ENCODE measurements around the gene ADAP2.
"Not testable (repeated sequence)": the region's sequence is repeated elsewhere in the genome, so short reads cannot be mapped to it uniquely, and the experiment has no call there.

Gene ADAP2

DNA sequence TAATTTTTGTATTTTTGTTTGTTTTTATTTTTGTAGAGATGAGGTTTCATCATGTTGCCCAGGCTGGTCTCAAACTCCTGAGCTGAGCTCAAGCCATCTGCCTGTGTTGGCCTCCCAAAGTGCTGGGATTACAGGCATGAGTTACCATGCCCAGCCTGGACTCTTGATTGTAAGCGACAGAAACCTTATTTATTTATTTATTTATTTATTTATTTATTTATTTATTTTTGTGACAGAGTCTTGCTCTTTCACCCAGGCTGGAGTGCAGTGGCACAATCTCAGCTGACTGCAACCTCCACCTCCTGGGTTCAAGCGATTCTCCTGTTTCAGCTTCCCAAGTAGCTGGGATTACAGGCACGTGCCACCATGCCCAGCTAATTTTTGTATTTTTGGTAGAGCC lies 8.1 kb downstream of the ADAP2 start:
- DNase-seq (ENCODE audit: low read depth, low spot score) = not testable (repeated sequence)

DNA sequence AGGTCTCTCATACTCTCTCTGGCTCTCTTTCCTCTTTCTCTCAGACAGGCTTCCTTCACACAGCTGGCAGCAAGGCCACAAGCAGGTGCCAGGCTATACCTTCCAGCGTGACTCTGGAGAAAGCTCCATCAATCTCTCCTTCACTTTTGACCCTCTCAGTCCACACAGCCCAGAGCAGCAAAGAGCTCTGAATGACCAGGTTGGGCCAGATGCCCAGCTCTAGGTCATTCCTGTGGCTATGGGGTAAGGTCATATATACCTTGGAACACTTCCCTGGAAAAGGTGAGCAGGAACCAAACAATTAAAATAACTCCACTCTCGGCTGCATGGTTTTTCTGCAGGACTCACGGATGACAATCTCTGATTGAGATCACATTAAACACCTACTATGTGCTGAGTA lies 8.8 kb downstream of the ADAP2 start:
- no peak for DNase-seq (ENCODE audit: low read depth, low spot score)

DNA sequence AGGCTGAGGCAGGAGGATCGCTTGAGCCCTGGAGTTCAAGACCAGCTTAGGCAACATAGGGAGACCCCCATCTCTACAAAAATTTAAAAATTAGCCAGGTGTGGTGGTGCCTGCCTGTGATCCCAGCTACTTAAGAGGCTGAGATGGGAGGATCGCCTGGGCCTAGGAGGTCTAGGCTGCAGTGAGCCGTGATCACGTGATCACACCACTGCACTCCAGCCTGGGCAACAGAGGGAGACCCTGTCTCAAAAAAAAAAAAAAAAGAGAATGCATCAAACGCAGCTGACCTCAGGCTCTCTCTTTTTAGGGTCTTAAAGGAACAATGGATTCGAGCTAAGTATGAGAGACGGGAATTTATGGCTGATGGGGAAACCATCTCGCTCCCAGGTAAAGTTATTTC lies 9.8 kb downstream of the ADAP2 start:
- DNase-seq (ENCODE audit: low read depth, low spot score) = not testable (repeated sequence)

DNA sequence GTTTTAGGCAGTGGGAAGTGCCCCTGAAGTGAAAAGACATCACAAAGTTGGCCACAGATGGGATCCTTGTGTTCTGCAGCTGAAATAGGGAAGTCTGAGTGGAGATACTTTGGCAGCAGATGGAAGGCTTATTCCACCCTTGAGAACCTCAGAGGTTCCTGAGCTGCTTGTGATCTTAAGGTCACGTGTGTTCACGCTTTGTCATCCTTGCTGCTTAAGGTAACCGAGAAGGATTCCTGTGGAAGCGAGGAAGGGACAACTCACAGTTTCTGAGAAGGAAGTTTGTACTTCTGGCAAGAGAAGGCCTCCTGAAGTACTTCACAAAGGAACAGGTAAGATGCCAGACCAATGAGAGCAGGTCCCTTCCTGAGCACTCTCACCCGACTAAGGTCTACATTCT lies 12.2 kb downstream of the ADAP2 start:
- DNase-seq (ENCODE audit: low read depth, low spot score) = no peak

DNA sequence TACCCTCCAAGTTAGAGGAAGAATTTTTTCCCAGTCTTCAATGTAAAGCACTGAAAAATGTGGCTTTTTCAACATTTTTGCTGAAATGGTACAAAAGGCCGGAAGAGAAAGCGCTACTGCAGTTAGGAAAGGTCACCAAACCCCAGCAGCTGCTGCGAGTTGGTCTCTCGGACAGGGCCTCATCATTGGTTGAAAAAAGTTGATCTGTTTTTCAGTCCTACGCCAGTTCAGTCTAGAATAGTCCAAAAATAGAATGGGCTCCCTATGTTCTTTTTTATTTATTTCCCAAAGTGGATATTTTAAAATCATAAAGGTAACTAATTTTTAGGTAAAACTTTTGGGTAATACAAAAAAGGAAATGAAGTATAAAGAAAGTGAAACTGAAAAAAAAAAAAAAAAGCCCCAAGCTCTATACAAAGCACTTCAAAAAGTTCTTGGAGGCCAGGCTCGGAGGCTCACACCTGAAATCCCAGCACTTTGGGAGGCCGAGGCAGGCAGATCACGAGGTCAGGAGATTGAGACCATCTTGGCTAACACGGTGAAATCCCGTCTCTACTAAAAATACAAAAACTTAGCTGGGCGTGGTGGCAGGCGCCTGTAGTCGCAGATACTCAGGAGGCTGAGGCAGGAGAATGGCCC lies 17.4 kb downstream of the ADAP2 start:
- no peak for DNase-seq (ENCODE audit: low read depth, low spot score)

DNA sequence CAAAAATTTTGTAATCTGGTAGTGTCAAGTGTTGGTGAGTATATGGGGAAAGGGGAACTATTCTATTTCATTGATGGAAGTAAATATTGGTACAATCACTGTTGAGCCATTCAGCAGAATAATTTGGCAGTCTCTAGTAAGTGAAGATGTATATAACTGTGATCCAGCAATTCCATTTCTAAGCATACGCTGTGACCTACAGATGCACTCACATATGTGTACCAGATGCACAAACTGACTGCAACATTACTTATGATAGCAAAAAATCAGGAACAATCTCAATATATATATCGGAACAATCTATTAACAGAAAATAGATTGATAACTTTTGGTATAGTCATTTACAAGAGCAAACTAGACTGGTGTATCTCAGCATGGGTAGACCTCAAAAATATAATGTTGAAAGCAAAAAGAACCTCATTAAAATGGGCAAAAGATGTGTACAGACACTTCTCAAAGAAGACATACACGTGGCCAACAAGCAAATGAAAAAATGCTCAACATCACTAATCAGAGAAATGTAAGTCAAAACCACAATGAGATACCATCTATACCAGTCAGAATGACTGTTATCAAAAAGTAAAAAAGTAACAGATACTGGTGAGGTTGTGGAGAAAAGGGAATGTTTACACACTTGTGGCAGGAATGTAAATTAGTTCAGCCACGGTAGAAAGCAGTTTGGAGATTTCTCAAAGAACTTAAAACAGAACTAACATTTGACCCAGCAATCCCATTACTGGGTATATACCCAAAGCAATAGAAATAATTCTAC lies 20.7 kb downstream of the ADAP2 start:
- no peak for DNase-seq (ENCODE audit: low read depth, low spot score)

DNA sequence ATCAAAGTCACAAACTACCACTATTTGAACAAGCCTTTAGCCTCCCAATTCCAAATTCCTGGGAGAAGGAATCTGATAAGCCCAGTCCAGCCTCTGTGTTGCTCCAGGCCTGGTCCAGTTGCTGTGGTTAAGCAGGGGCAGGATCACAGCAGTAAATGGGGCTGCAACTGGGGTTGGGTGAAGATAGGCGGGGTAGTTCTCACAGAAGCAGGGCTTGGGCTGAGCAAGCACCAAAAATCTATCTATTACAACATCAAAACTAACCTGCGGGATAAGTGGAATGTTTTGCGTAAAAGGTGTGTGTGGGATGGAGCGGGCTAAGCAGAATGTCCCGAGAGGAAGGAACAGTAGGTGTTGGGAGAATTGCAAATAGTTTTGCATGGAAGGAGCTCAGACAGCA lies 26.1 kb downstream of the ADAP2 start:
- no peak for DNase-seq (ENCODE audit: low read depth, low spot score)

DNA sequence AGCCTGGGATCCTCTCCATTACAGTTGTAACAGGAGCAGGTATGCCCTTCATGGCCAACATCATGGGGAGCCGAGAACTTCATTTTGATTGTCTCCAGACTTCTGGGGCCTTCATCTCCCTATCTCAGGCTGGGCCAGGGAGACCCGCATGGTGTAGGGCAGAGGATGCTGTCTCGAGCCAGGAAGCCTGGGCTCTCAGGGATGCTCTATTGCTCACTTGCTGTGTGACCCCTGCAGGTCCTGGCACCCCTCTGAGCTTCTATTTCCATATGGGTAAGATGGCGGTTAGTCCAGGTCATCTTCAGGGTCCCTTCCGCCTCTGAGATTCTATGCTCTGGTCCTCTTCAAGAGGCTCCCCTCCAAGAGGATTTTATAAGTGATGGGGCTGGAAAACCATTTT lies 28.4 kb downstream of the ADAP2 start:
- no peak for DNase-seq (ENCODE audit: low read depth, low spot score)

DNA sequence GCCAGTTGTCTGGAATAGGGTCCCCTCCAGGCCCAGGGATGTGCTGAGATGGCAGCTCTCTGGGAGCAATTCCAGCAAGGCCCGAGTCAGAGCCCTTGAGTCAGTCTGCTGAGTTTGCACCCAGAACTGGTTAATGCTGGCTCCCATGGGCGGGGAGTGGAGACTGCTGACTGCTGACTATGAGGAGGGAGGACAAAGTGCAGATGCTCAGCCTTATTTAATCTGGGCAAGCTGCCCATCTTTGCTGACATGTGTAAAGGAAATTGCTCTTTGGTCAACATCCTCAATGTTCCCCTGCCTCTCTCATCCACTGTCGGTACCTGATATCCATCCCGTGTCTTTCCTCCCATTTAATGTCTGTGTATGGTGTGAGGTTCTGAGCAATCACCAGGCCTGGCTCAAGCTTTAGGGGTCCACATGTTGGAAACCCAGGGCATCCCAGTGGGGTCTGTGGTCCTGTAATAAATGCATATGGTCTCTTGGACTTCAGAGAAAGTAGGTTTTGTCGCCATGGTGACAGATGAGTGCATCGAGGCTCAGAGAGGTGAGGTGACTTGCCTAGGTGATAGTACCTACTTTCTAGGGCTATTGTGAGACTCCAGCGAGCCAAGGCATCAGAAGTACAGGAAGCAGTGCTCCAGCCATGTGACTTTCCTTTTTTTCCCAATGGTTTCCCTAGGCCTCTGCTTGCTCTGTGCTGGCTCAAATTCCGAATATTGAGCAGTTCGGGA lies 29.1 kb downstream of the ADAP2 start:
- no peak for DNase-seq (ENCODE audit: low read depth, low spot score)

DNA sequence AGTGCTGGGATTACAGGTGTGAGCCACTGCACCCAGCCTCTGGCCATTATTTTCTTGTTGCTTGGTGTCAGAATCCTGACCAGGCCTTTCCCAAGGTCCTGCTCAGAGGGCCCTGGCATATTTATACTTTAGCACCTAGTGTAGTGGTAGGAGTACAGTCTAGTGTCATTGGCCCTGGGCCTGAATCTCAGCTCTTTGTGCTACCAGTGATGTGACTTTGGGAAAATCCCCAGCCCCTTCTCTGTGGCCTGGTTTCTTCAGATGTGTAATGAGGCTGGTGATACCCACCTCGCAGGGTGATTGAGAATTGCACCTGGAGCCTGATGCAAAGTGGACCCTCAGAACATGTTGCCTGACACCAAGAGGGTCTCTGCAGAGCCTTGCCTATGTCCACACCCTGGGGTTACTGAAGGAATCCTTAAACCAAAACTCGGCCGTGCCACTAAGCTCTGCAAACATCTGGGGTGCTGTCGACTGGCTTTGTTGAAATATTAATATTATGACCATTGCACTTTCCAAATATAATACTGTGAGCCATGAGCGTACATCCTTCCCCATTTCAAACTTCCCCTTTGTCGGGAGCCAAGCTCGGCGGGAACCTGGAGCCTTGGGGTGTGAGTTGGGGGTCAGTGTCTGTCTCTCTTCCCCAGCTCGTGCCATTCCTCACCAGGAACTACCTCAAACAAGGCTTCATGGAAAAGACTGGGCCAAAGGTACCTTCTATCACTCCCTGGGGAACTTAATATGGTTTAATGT lies 31.1 kb downstream of the ADAP2 start:
- no peak for DNase-seq (ENCODE audit: low read depth, low spot score)

DNA sequence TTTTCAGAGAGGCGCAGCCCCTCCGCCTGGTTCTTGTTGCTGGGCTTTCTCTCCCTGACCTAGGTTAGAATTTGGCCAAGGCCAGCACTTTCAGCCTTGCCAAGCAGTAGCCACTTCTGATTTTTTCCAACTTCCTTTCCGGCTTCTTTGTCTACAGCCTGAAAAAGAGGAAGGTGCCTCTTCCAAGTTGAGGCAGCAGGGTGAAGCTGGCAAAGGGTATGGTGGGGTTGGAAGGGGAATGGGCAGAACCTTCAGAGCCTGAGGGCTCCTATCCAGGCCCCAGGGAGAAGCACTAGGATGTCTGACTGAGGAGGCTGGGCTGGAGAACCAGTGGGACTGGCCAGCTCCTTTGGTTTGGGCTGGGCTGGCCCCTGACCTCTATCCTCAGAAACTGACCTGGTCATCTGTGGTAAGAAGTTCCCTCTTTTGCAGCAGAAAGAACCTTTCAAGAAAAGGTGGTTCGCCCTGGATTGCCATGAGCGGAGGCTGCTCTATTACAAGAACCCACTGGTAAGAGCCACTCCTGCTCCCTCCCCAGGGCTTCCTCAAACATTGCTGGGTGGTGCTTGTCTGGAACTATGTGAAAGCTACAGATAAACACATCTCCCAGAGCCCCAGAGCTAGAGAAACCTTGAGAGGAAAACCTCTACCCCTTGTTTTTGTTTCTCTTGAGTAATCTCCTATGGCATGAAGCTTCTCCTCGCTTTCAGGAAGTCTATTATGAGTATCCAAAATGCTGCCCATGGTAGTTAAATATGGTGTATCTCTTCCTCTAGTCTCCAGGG lies 32.5 kb downstream of the ADAP2 start:
- no peak for DNase-seq (ENCODE audit: low read depth, low spot score)

DNA sequence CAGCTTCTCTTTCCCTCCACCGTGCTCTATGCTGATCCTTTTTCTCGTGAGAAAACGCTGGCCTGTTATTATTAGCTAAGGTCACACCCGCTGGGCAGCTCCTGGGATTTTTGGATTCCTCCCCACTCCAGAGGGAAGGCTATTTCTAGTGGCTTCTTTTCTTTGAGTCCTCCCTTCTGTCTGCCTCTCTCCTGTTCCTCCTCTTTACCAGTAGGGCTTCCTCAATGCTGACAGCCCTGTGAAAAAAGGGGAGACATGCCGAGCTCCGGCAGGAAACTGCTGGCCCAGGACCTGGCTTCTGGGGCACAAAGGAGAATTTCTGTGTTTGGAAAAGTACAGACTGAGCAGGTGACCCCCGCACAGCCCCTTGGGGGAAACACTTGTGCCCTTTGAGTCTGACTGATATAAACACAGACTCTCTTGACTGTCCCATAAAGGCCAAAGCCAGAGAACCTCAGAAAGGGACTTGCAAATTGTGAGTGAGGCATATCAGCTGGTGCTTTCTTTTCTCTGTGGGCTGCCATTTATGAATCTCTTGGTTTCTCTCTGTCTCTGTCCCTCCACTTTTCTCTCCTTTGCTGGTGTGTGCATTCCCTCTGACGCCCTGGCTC lies 35.1 kb downstream of the ADAP2 start:
- no peak for DNase-seq (ENCODE audit: low read depth, low spot score)

DNA sequence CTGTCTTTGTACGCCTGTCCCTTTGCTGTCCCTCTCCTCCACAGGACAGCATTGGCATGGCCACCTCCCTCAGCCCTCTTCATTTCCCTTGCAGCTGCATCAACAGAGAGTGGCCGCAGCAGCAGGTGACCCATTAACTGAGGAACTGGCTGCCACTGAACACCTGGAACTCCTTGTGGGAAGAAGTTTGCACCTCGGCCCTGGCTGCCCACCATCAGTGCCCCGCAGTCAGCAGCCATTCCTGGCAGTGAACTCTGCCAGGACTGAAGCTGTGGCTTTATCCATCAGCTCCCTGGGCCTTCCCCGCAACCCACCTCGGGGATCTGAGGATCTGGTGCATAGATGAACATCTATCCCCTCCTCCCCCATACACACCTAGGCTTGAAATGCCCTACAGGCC lies 36.0 kb downstream of the ADAP2 start:
- no peak for DNase-seq (ENCODE audit: low read depth, low spot score)

DNA sequence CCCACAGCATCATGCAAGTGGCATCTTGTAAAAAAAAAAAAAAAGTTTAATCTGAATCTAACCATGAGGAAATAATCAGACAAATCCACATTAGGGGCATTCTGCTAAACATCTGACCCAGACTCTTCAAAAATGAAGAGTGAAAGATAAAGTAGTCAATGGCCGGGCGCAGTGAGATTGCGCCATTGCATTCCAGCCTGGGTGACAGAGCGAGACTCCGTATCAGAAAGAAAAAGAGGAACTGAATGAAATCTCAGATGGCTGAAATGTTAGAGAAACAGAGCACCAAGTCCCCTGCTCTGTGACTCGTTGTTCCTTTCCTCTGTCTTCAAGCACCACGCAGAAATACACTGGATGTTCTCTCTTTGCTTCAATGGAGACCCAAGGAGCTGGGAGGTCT lies 36.4 kb downstream of the ADAP2 start:
- no peak for DNase-seq (ENCODE audit: low read depth, low spot score)

DNA sequence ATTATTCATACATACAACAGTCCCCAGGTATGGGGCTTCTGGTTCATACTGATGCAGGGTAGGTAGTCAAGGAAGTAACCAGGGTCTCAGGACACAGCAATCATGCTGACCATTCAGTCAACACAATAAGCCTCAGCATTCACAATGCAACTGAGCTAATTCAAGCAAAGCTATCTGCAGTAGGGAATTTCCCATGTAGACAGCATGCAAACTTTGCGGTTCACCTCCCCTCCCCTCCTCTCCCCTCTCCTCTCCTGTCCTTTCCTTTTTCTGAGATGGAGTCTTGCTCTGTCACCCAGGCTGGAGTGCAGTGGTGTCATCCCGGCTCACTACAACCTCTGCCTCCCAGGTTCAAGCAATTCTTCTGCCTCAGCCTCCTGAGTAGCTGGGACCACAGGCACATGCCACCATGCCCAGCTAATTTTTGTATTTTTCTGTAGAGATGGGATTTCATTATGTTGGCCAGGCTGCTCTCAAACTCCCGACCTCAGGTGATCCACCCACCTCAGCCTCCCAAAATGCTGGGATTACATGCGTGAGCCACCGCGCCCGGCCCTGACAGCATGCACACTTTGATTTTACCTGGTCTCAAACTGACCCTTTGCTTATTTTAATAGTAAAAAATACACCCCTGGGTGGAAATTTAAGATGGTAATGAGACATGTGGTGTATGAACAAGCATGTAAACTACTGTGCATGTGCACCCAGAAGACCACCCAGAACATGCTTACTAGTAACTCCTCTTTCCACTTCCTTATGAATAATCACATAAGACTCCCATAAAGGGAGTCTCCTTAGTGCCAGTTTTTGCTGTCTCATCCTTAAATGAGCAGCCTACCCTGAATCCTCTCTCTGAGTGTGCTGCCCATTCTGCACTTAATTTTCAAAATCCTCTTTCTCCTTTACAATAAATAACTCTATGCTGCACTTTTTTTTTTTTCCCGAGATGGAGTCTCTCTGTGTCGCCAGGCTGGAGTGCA lies 39.8 kb downstream of the ADAP2 start:
- no peak for DNase-seq (ENCODE audit: low read depth, low spot score)

DNA sequence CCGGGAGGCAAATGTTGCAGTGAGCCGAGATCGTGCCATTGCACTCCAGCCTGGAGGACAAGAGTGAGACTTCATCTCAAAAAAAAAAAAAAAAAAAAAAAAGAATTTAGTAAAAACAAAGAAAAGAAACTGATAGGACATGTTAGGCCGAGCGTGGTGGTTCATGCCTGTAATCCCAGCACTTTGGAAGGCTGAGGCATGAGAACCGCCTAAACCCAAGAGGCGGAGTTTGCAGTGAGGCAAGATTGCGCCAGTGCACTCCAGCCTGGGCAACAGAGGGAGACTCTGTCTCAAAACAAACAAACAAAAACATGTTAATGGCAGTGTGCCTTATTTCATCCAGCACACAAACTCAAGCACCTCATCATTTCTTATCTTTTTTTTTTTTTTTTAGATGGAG lies 42.6 kb downstream of the ADAP2 start:
- not testable (repeated sequence) for DNase-seq (ENCODE audit: low read depth, low spot score)

DNA sequence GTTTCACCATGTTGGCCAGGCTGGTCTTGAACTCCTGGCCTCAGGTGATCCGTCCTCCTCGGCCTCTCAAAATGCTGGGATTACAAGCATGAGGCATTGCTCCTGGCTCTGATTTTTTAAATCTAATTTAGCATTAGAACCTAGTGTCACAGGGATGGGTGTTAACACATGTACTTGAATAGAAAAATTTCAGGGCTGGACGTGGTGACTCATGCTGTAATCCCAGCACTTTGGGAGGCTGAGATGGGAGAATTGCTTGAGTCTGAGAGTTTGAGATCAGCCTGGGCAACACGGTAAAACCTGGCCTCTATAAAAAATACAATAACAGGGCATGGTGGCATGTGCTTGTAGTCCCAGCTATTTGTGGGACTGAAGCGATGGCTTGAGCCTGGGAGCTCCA lies 43.1 kb downstream of the ADAP2 start:
- DNase-seq (ENCODE audit: low read depth, low spot score) = no peak

DNA sequence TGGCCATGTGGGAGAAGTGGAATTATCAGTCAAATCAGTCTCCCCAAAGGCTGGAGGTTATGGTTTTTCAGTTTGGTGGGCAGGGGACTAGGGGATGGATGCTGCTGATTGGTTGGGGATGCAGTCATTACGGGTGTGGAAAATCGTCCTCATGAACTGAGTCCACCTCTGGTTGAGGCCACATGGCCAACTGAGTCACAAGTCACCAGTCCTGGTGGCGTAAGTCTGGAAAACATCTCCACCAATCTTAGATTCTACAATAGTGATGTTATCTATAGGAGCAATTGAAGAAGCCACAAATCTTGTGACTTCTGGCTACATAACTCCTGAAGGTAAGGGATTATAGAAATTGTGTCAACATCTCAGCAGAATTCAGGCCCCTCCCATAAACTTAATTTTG lies 43.9 kb downstream of the ADAP2 start:
- no peak for DNase-seq (ENCODE audit: low read depth, low spot score)

DNA sequence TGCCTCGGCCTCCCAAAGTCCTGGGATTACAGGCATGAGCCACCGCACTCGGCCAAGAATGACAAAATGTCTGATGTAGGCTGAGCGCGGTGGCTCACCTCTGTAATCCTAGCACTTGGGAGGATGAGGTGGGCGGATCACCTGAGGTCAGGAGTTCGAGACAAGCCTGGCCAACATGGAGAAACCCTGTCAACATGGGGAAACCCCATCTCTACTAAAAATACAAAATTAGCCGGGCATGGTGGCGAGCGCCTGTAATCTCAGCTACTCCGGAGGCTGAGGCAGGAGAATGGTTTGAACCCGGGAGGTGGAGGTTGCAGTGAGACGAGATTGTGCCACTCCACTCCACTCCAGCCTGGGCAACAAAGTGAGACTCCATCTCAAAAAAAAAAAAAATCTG lies 46.2 kb downstream of the ADAP2 start:
- DNase-seq (ENCODE audit: low read depth, low spot score) = not testable (repeated sequence)
